HG03103 (cell line): Measurements from ENCODE around the gene ISCU.

Source experiments
- ATAC-seq: cut with Tn5 transposase; IDR thresholded peaks from one replicate; pipeline ENCODE4 v1.9.1; 2021; ENCODE audit warnings: low read depth; ENCODE audit not compliant: unreplicated experiment

ISCU gene

GRCh38 chr12:108602209-108602705, 39.9 kb downstream of the ISCU start:
- no peak for ATAC-seq

- no peak for ATAC-seq
Observed at GRCh38 chr12:108602976-108603704, 40.7 kb downstream of the ISCU start.

GRCh38 chr12:108603743-108604142, 41.3 kb downstream of the ISCU start:
- ATAC-seq, result no peak

- ATAC-seq, result no peak
Observed at GRCh38 chr12:108604208-108604941, 42.0 kb downstream of the ISCU start.

- no peak for ATAC-seq
Observed at GRCh38 chr12:108605000-108605689, 42.7 kb downstream of the ISCU start.

- ATAC-seq, result no peak
Observed at GRCh38 chr12:108605690-108606406, 43.5 kb downstream of the ISCU start.

GRCh38 chr12:108606492-108606891, 44.1 kb downstream of the ISCU start:
- no peak for ATAC-seq

- ATAC-seq, result no peak
Observed at GRCh38 chr12:108607981-108608600, 45.7 kb downstream of the ISCU start.

GRCh38 chr12:108608616-108609015, 46.2 kb downstream of the ISCU start:
- no peak for ATAC-seq

GRCh38 chr12:108609537-108610335, 47.3 kb downstream of the ISCU start:
- no peak for ATAC-seq

GRCh38 chr12:108610336-108610815, 48.0 kb downstream of the ISCU start:
- no peak for ATAC-seq

- ATAC-seq, result no peak
Observed at GRCh38 chr12:108610856-108611605, 48.6 kb downstream of the ISCU start.

- no peak for ATAC-seq
Observed at GRCh38 chr12:108611884-108612415, 49.6 kb downstream of the ISCU start.

GRCh38 chr12:108612788-108613282, 50.4 kb downstream of the ISCU start:
- no peak for ATAC-seq

- no peak for ATAC-seq
Observed at GRCh38 chr12:108613548-108613947, 51.2 kb downstream of the ISCU start.

GRCh38 chr12:108614041-108614440, 51.6 kb downstream of the ISCU start:
- no peak for ATAC-seq

GRCh38 chr12:108614639-108615038, 52.2 kb downstream of the ISCU start:
- ATAC-seq, result no peak

GRCh38 chr12:108615918-108616317, 53.5 kb downstream of the ISCU start:
- ATAC-seq, result no peak
